HepG2 (cell line): ENCODE measurements around the gene CYB5D1. TPM values are rescaled to one million over a fixed set of nuclear protein-coding genes. Genes with fewer than 3 reads are reported as not detected.

Experiments used
- ATAC-seq: fragments of 200-7000 bp; cut with Tn5 transposase; 3 replicates; pipeline ENCODE4 v1.9.1; 2020; ENCODE audit warnings: mild to moderate bottlenecking, moderate library complexity
- BruUV-seq: library from RNA; stranded (reverse); fragments of 400-500 nt; replicated peaks from 2 replicates; lab custom pipeline; 2021; lab: Mats Ljungman, UMichigan
- CTCF ChIA-PET: fragments of 300-600 bp; formaldehyde crosslinking; extraction: SDS; loops from one replicate; lab custom pipeline; 2021; ENCODE audit warnings: low total read pairs, inconsistent platforms, low intra/inter-chr PET ratio; lab: Yijun Ruan, JAX
- POLR2A ChIA-PET: fragments of 350-600 bp; sonication (Branson Sonifier 250); formaldehyde crosslinking; loops from one replicate; lab custom pipeline; 2020; ENCODE audit warnings: antibody characterized with exemption, inconsistent platforms; lab: Yijun Ruan, JAX
- DNase-seq: peaks from one replicate; pipeline ENCODE4 v3.0.0-alpha.2; 2015; ENCODE audit warnings: low spot score
- FAIRE-seq: peaks from 3 replicates; lab custom pipeline; 2011; peaks lifted over from hg19 to GRCh38; lab: Jason Lieb, UNC
- H2AFZ ChIP-seq: one replicate; pipeline ENCODE4 v1.6.1; 2011; ENCODE audit warnings: low read length, inconsistent platforms
- H3K27ac ChIP-seq: fragments of 300-600 bp; 3 replicates; pipeline ENCODE4 v1.8.0; 2011; ENCODE audit warnings: mixed run types, mild to moderate bottlenecking, mixed read lengths, low read length, inconsistent platforms; ENCODE audit not compliant: insufficient read depth; ENCODE audit errors: extremely low read length
- H3K27me3 ChIP-seq, 2 experiments: fragments of 200-600 bp in 1 of 2; 2 replicates in 1 of 2; 3 replicates in 1 of 2; pipeline versions ENCODE4 v1.6.0 to v1.8.0; 2011; ENCODE audit warnings: low read length in 2 of 2, mild to moderate bottlenecking in 2 of 2, moderate library complexity in 2 of 2, inconsistent platforms in 1 of 2; ENCODE audit not compliant: insufficient read depth in 2 of 2, control insufficient read depth in 1 of 2
- H3K36me3 ChIP-seq, 2 experiments: fragments of 200-600 bp in 1 of 2; replicated peaks in 1 of 2; 2 replicates in 1 of 2; 3 replicates in 1 of 2; pipeline versions ENCODE4 v1.5.1 to v1.8.0; 2011; ENCODE audit warnings: low read length in 2 of 2, inconsistent platforms in 1 of 2; ENCODE audit not compliant: insufficient read depth in 2 of 2, control insufficient read depth in 1 of 2
- H3K4me1 ChIP-seq: 2 replicates; pipeline ENCODE4 v1.5.1; 2012; ENCODE audit warnings: low read length, inconsistent platforms; ENCODE audit not compliant: insufficient read depth
- H3K4me2 ChIP-seq: 2 replicates; pipeline ENCODE4 v1.6.0; 2011; ENCODE audit warnings: low read depth, low read length, inconsistent platforms
- H3K4me3 ChIP-seq, 3 experiments: fragments of 200-600 bp in 1 of 3; sonication (generic), shearing (Covaris generic) in 1 of 3; replicated peaks in 1 of 3; 2 replicates each; pipeline ENCODE4 v1.5.1; 2011 to 2016; ENCODE audit warnings: low read length in 3 of 3, inconsistent platforms in 2 of 3, low read depth in 2 of 3, mild to moderate bottlenecking in 2 of 3, control low read depth in 1 of 3, mixed read lengths in 1 of 3; ENCODE audit not compliant: insufficient read depth in 1 of 3
- H3K79me2 ChIP-seq: one replicate; pipeline ENCODE4 v1.6.1; 2011; ENCODE audit warnings: low read length, inconsistent platforms; ENCODE audit not compliant: insufficient read depth
- H3K9ac ChIP-seq: 2 replicates; pipeline ENCODE4 v1.6.0; 2011; ENCODE audit warnings: mild to moderate bottlenecking, low read depth, low read length, inconsistent platforms; ENCODE audit not compliant: insufficient read depth
- H3K9me3 ChIP-seq: 2 replicates; pipeline ENCODE4 v1.5.1; 2012; ENCODE audit warnings: mild to moderate bottlenecking, low read length
- H4K20me1 ChIP-seq: 2 replicates; pipeline ENCODE4 v1.6.0; 2011; ENCODE audit warnings: inconsistent platforms, mild to moderate bottlenecking, low read length, moderate library complexity; ENCODE audit not compliant: insufficient read depth
- ELF1 ChIP-seq: sonication (generic); formaldehyde crosslinking; IDR thresholded peaks from 2 replicates; pipeline ENCODE4 v1.4.0; 2020; ENCODE audit warnings: missing genetic modification reagents
- FOXP4 ChIP-seq: sonication (generic); formaldehyde crosslinking; IDR thresholded peaks from 2 replicates; pipeline ENCODE4 v1.4.0; 2020; ENCODE audit warnings: missing genetic modification reagents
- IRF9 ChIP-seq: sonication (generic); formaldehyde crosslinking; IDR thresholded peaks from 2 replicates; pipeline ENCODE4 v1.8.0; 2022; ENCODE audit warnings: missing genetic modification reagents, mild to moderate bottlenecking, borderline replicate concordance
- MLLT10 ChIP-seq: sonication (generic); formaldehyde crosslinking; IDR thresholded peaks from 2 replicates; pipeline ENCODE4 v1.4.0; 2020; ENCODE audit warnings: missing genetic modification reagents
- PRDM15 ChIP-seq: sonication (generic); formaldehyde crosslinking; IDR thresholded peaks from 2 replicates; pipeline ENCODE4 v1.4.0; 2020; ENCODE audit warnings: missing genetic modification reagents
- SIN3B ChIP-seq: fragments of 150-350 bp; IDR thresholded peaks from 2 replicates; pipeline ENCODE4 v1.6.1; 2014; ENCODE audit warnings: low read length
- SMYD3 ChIP-seq: sonication (generic); formaldehyde crosslinking; IDR thresholded peaks from 2 replicates; pipeline ENCODE4 v1.8.1; 2023; ENCODE audit warnings: mild to moderate bottlenecking, missing genetic modification reagents
- UBTF ChIP-seq: sonication (generic); formaldehyde crosslinking; IDR thresholded peaks from 2 replicates; pipeline ENCODE4 v1.4.0; 2020; ENCODE audit warnings: mild to moderate bottlenecking, missing genetic modification reagents
- ZNF281 ChIP-seq: sonication (generic); formaldehyde crosslinking; IDR thresholded peaks from 2 replicates; pipeline ENCODE4 v1.4.0; 2020; ENCODE audit warnings: missing genetic modification reagents, borderline replicate concordance
- ZNF382 ChIP-seq: sonication (generic); formaldehyde crosslinking; IDR thresholded peaks from 2 replicates; pipeline ENCODE4 v1.5.0; 2020; ENCODE audit warnings: missing genetic modification reagents, mild to moderate bottlenecking, borderline replicate concordance
- WGBS: methylation state at CpG from one replicate; pipeline ENCODE4 v1.1.6; 2017; ENCODE audit warnings: low lambda C conversion rate; 5-methylcytosine and 5-hydroxymethylcytosine counted together
- in situ Hi-C: cut with HindIII; loops from 2 replicates; pipeline ENCODE4 v1.10.0; 2017; ENCODE audit warnings: low pct_unique_long_range_greater_than_20kb; ENCODE audit not compliant: extremely low pct_ligation_motif_present
- intact Hi-C: fragments of 100-400 bp; cut with micrococcal nuclease; formaldehyde crosslinking; loops from one replicate; pipeline ENCODE4 v1.10.0; 2022; ENCODE audit not compliant: unreplicated experiment
- polyA plus RNA-seq, 8 experiments: library from polyadenylated mRNA; depleted of rRNA in 3 of 8; stranded (reverse) in 7 of 8; unstranded in 1 of 8; fragments of >200 nt; fragmentation: Illumina TruSeq in 4 of 8; extraction: Trizol in 4 of 8; gene quantifications; 2 replicates each; pipeline versions ENCODE4 v1.2.1 to v1.2.3, GENCODE V29; 2011 to 2016; ENCODE audit warnings: low read depth in 4 of 8, missing spikeins in 1 of 8, mixed read lengths in 1 of 8; ENCODE audit not compliant: insufficient read depth in 1 of 8
- total RNA-seq, 5 experiments: library from RNA; depleted of rRNA; stranded (reverse); fragments of >200 nt; fragmentation: Illumina TruSeq; extraction: Trizol; gene quantifications; 2 replicates each; pipeline ENCODE4 v1.2.3, GENCODE V29; 2016; ENCODE audit warnings: low read depth in 1 of 5

CYB5D1 gene
- total and polyA plus RNA-seq, 2 of the 13 experiments (the other 11 are each of a cell fraction or from before 2014, with no cell fraction given), result 8.9 to 17.0 TPM

GRCh38 chr17:7832431-7832830, 25.4 kb upstream of the CYB5D1 start:
- POLR2A ChIA-PET, result interaction anchor here (1.4 to 8.2 kb wide), 4 partner anchors 11 to 84 kb away, joined by 4 to 159 read pairs (median 54); partner anchors contain the start of genes CYB5D1, NAA38, RNF227 and TMEM88
- no peak for TF ChIP-seq SMYD3
- TF ChIP-seq UBTF (CRISPR knock-in tag), result no peak
- TF ChIP-seq PRDM15, result no peak
- no peak for TF ChIP-seq IRF9 (CRISPR knock-in tag)
- TF ChIP-seq FOXP4, result no peak
- TF ChIP-seq SIN3B, result no peak
- TF ChIP-seq ZNF281 (CRISPR knock-in tag), result no peak
- TF ChIP-seq ZNF382 (CRISPR knock-in tag), result no peak
- TF ChIP-seq MLLT10 (CRISPR knock-in tag), result no peak
- no peak for TF ChIP-seq ELF1 (CRISPR knock-in tag)

More at GRCh38 chr17:7832431-7832830, 25.4 kb upstream of the CYB5D1 start:
- CTCF ChIA-PET, result no interaction called here
- H4K20me1 ChIP-seq, result no peaks in the 10 kb centered on the region
- H3K9ac ChIP-seq, result 0 out of 2 replicates have a peak overlapping the region, but pooled peaks have one; percentile 7
- peak overlapping the region; percentile 84; the same call in 1 of the 2 replicates for H3K4me2 ChIP-seq
- intact Hi-C loops, result loop anchor here (5.0 kb wide), 1 partner anchor 85 kb away; no protein-coding TSS in a partner anchor
- BruUV-seq, result no TSS peak
- 10% methylated on average over 10 of the region's 10 CpGs for WGBS
- H2AFZ ChIP-seq, result no peak overlapping the region
- no peaks in the 10 kb centered on the region for H3K36me3 ChIP-seq
- peaks cover 6 to 31% of the 10 kb centered on the region in 2 experiments; a peak in 4 of 5 replicates for H3K27me3 ChIP-seq
- H3K79me2 ChIP-seq, result peaks cover 2% of the 10 kb centered on the region
- H3K4me3 ChIP-seq, result peak overlapping the region in 1 of 3 experiments; percentile 38; a peak in 1 of 6 replicates
- ATAC-seq, result no peak
- no peak for DNase-seq
- in situ Hi-C loops, result no loop called here
- no peaks in the 10 kb centered on the region for H3K9me3 ChIP-seq
- H3K27ac ChIP-seq, result no peak overlapping the region
- no peak for FAIRE-seq
- H3K4me1 ChIP-seq, result peaks cover 36% of the 10 kb centered on the region
